Mammary epithelial cell (primary cell): ENCODE results near the gene TXNDC15.

Source experiments
- CTCF ChIP-seq, 2 donors: IDR thresholded peaks in 1 of 2; conservative IDR thresholded peaks in 1 of 2; 2 replicates each; pipeline ENCODE4 v1.5.1; 2011 to 2012; ENCODE audit warnings: inconsistent platforms in 2 of 2, low read length in 2 of 2, mild to moderate bottlenecking in 2 of 2, control low read depth in 1 of 2, low read depth in 1 of 2; ENCODE audit not compliant: insufficient read depth in 1 of 2; ENCODE audit errors: extremely low read depth in 1 of 2
- EZH2 ChIP-seq: IDR thresholded peaks from 2 replicates; pipeline ENCODE4 v1.6.1; 2012; ENCODE audit warnings: low read length, inconsistent platforms, borderline replicate concordance

GRCh38 chr5:134837530-134838181 is 36.5 kb upstream of the TXNDC15 start:
- no peak for TF ChIP-seq CTCF (conservative IDR thresholded peaks at IDR 0.05 in 1 of 2, IDR thresholded peaks at IDR 0.05 in 1 of 2; ENCODE audit: extremely low read depth in 1 of 2, insufficient read depth in 1 of 2, low read depth in 1 of 2, low read length in 2 of 2)
- TF ChIP-seq EZH2 = no peak
